ENCODE results near the gene PLCG2. TPM values are rescaled to one million over a fixed set of nuclear protein-coding genes. Genes with fewer than 3 reads are reported as not detected.

PLCG2 gene
- total RNA-seq, 2 donors from 2014 or later: 7.4 to 13.4 TPM

GRCh38 chr16:81780350-81780749, 1.3 kb downstream of the PLCG2 start:
- H3K4me1 ChIP-seq: peaks cover 0 to 27% of the 10 kb centered on the region in 2 donors
- no peak for DNase-seq (ENCODE audit: low spot score)
- H3K27ac ChIP-seq: no peak overlapping the region
- H3K27me3 ChIP-seq: no peaks in the 10 kb centered on the region
- H3K4me3 ChIP-seq: peak overlapping the region in 1 of 2 donors; percentile 82
- no peaks in the 10 kb centered on the region for H3K9me3 ChIP-seq
- TF ChIP-seq CTCF (IDR thresholded peaks at IDR 0.05): no peak
- no peaks in the 10 kb centered on the region for H3K36me3 ChIP-seq

GRCh38 chr16:81782236-81782635, 3.1 kb downstream of the PLCG2 start:
- Histone ChIP-seq H3K4me1 (peaks cover 0 to 27% of the 10 kb centered on the region in 2 donors), H3K4me3 (no peak overlapping the region), H3K9me3 (no peaks in the 10 kb centered on the region), H3K27ac (no peak overlapping the region), H3K27me3 (no peaks in the 10 kb centered on the region), H3K36me3 (no peaks in the 10 kb centered on the region)
- no peak for DNase-seq (ENCODE audit: low spot score)
- no peak for TF ChIP-seq CTCF (IDR thresholded peaks at IDR 0.05)

- no peaks in the 10 kb centered on the region for H3K27me3 ChIP-seq
- H3K4me3 ChIP-seq: no peak overlapping the region
- H3K4me1 ChIP-seq: peaks cover 0 to 27% of the 10 kb centered on the region in 2 donors
- no peaks in the 10 kb centered on the region for H3K36me3 ChIP-seq
- no peaks in the 10 kb centered on the region for H3K9me3 ChIP-seq
- H3K27ac ChIP-seq: no peak overlapping the region
- no peak for DNase-seq (ENCODE audit: low spot score)
- no peak for TF ChIP-seq CTCF (IDR thresholded peaks at IDR 0.05)
Measured at GRCh38 chr16:81784072-81784795, 5.1 kb downstream of the PLCG2 start.

- DNase-seq (ENCODE audit: low spot score): no peak
- H3K4me3 ChIP-seq: no peak overlapping the region
- H3K27ac ChIP-seq: no peak overlapping the region
- no peaks in the 10 kb centered on the region for H3K9me3 ChIP-seq
- H3K36me3 ChIP-seq: no peaks in the 10 kb centered on the region
- peaks cover 0 to 18% of the 10 kb centered on the region in 2 donors for H3K4me1 ChIP-seq
- no peaks in the 10 kb centered on the region for H3K27me3 ChIP-seq
- no peak for TF ChIP-seq CTCF (IDR thresholded peaks at IDR 0.05)
Measured at GRCh38 chr16:81785138-81785924, 6.2 kb downstream of the PLCG2 start.

GRCh38 chr16:81786321-81786720, 7.2 kb downstream of the PLCG2 start:
- Histone ChIP-seq H3K4me1 (peaks cover 0 to 16% of the 10 kb centered on the region in 2 donors), H3K4me3 (no peak overlapping the region), H3K36me3 (no peaks in the 10 kb centered on the region), H3K27ac (no peak overlapping the region), H3K27me3 (no peaks in the 10 kb centered on the region), H3K9me3 (no peaks in the 10 kb centered on the region)
- no peak for DNase-seq (ENCODE audit: low spot score)
- TF ChIP-seq CTCF (IDR thresholded peaks at IDR 0.05): no peak

Data from right atrium auricular region (tissue), 2 donors.